ENCODE data around the gene CPT1B.

Gene CPT1B

DNA sequence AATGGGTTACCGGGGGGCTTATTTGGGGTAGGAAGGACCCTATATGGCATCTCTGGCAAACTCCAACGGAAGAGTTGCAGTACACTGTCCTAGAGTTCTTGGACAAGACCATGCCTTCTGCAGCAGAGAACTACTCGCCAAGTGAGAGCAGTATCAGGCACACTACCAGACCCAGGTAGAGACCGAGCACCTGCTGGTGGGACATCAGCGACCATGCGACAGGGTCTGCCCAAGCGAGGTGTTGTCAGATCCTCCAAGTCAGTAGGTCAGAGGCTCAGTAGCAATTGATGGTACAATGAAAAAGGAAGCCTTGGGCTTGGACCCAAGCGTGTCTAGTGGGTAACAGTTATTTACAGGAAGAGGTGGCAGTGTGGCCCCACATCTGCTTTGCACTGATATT, 7.6 kb upstream of the CPT1B start:
- no peak for DNase-seq (ENCODE audit: low read depth in 2 of 2)

DNA sequence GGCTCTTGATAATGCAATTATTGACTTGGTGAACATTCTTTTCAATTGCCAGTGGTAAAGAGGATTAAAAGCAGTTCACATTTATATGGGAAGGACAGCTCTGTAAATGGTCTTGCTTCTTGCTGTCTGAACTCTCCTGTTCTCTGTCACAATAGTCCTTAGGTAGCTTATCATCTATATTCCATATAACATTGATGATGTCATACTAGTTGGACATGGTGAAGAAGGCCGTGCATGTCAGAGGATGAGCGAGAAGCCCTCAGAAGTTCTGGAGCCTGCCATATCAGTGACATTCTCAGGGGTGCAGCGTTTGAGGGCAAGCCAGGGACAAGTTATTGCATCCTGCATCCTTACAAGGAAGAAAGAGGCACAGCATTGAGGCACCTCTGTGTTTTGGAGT, 7.0 kb upstream of the CPT1B start:
- no peak for DNase-seq (ENCODE audit: low read depth in 2 of 2)

DNA sequence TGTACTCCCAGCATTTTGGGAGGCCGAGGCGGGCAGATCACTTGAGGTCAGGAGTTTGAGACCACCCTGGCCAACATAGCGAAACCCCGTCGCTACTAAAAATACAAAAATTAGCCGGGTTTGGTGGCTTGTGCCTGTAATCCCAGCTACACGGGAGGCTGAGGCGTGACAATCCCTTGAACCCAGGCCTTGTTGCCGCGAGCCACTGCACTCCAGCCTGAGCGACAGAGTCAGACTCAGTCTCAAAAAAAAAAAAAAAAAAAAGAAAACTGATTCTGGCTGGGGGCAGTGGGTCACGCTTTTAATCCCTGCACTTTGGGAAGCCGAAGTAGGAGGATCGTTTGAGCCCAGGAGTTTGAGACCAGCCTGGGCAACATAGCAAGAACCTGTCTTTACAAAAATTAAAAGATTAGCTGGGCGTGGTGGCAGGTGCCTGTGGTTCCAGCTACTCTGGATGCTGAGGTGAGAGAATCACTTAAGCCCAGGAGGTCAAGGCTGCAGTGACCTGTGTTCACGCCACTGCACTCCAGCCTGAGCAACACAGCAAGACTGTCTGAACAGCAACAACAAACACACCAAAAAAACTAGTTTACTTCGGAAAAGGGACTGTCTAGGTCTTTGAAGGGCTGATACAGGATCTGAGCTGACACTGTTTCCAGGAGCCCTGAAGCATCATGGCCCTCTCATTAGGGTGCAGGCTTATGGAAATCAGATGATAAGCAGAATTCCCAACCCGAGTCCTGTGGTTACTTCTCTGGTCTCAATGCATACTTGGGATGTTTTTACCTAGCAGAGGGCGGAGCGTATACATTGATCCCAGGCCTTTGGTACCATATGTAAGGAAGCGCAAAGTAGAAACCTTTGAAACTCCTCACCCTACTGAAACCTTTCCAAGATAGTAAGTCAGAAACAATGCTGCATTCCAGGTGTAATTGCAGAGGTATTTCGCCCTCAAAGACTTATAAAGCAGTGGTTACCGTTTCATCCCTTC, 6.2 kb upstream of the CPT1B start:
- no peak for DNase-seq (ENCODE audit: low read depth in 2 of 2)

DNA sequence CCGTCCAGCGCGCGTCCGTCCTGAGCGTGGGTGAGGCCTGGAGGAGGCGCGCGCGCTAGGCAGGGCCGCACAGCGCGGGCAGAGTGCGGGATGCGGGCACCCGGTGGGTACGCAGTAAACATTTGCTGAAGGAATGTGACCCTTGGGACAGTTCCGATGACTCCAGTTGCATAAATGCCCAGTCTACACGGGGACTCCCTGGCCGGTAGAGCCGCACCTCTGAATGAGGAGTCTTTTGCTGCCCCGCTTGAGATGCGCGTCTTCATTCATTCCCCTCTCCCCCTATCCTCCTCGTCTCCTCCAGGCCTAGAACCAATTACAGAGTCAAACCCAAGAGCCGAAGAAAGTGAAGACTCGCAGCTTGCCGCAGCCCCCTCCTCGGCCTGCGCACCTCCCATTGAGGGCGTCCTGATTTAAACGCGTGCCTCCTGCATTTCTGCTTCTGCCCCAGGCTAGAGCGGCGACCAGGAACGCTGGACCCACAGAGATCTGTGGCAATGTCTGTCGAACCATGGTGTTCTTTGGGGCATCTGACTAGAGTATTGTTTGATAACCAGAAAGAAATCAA, 5.2 kb upstream of the CPT1B start:
- DNase-seq (ENCODE audit: low read depth in 2 of 2), result no peak

DNA sequence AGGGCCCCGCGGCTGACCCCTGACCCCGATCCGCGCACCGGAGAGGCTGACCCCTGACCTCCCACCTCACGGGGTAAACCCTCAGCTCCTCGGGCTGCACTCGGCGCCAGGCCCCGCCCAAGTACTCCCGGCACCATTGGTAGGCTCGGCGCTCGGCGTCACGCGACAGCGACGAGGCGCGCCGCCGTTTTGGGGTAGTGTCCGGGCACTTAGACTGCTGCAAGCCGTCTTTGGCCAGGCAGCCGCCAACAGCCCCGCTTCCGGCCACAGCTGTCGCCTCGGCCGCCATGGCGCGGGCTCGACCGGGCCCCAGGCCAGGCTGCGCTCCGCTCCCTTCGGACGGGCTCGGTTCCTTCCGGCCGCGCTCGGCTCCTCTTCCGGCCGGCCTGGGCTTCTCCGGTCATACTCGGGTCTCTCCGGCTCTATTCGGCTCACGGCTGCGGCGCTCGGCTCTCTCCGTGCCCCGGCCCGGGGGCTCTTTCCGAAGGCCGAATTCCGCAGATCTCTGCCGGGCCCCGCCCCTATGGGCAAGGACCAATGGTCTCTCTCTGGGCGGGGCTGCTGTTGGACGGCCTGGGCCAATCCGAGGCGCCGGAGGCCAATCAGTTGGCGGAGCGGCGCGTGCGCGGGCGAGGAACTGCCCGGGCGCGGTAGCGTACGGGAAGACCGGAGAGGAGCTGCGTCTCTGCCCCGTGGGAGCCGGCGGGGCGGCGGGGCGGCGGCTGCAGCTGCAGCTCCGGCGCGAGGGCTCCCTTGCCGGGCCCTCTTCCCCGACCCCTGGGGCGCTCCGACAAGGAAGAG, 4.5 kb upstream of the CPT1B start, which contains the start of gene CHKB:
CHKB (minus strand) TSS at position 357 of the 801 bp plus-strand sequence; CDS start at position 289, 68 bp downstream.
- DNase-seq (ENCODE audit: low read depth in 2 of 2), result peak; percentile 96 to 97

DNA sequence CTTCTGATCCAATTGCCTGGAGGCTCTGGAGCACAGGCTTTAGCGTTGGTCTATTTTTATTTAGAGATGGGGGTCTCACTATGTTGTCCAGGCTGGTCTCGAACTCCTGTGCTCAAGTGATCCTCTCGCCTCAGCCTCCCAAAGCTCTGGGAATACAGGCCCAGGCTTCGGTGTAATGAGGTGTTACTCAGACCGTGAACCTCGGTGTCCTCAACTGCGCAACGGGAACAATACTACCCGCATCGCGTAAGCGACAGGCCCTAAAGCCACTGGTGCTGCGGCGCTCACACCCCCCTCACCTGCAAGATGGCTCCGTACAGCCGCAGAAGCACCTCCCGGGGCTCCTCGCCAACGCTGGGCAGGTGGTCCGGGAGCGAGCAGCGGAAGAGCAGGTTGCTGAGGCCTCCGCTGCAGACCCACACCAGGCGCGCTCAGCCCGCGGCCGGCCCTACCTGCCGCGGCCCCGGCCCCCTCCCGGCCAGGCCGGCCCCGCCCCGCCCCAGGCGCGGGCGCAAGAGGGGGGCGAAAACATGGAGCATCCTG, 3.8 kb upstream of the CPT1B start:
- peak in 1 of 2 donors; percentile 14 for DNase-seq (ENCODE audit: low read depth in 2 of 2)

DNA sequence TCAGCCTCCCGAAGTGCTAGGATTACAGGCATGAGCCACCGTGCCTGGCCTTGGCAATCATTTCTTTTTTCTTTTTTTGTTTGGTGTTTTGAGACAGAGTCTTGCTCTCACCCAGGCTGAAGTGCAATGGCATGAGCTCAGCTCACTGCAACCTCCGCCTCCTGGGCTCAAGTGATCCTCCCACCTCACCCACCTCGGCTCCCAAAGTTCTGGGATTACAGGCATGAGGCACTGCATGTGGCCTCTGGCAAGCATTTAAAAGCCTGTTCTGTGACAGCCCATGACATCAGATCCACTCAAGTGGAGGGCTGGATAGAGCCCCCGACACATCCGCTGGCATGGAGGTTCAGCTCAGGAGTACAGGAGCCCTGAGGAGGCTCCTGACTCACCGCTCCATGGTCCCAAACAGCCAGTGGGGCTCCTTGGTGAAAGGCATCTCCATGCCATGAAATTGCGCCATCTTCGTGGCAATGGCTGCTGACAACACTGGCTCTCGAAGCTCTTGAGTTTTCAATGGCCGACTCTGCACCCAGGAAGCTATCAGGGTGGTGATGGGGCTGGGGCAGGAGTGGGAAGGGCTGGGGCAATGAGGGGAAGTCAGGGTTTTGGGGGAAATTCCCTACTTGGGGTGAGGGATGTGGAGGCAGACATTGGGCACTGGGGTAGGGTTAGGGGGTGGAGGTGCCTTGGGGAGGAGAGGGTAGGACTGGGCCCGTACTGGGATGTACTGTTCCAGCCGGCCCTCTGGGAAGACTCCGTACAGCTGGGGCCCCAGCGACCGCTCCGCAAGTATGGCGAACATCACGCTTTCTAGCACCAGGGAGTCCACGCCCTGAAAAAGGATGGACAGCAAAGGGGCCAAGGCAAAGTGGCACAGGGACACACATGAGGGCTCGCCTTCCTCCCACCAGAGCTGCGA, 3.1 kb upstream of the CPT1B start:
- no peak for DNase-seq (ENCODE audit: low read depth in 2 of 2)

DNA sequence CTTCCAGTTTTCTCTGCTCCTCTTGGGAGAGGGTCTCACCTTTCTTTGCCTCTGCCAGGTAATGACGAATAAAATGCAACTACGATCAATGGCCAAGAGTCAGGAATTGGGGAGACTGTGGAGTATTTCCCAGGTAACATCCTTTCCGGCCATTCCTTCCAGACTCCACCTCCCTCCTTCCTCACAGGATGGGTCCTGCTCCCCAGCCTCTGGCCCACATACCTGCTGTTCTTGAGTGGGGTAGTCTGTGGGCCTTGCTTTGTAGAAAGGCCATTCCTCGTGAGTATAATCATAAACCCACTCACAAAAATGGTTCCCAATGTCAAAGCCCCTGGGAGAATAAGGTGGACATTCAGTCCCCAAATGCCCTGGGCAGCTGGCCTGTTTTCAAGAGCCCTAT, 1.5 kb upstream of the CPT1B start:
- DNase-seq (ENCODE audit: low read depth in 2 of 2), result no peak

DNA sequence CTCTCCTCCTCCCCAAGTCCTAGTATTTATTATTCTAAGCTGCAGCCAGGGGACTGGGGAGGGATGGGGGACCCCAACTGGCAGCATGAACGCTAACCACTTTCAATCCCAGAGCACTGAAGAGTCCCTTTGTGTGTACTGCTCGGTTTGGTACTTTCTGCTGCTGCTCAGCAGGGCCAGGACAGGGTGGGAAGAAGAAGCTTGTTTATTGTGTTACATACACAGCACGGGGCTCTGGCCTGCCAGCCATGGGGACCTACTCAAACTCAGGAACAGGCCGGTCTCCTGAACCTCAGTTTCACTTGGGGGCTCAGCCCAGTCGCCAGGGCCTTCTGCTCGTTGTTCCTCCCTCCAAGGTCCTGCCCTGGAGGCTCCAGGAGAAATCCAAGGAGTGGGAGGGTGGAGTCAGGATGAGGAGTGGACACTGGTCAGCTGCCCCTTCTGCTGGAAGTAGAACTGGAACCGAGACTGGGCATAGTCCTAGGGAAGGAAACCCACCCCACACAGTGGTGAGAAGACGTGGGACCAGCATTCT, 616 bp upstream of the CPT1B start:
- DNase-seq (ENCODE audit: low read depth in 2 of 2), result no peak

DNA sequence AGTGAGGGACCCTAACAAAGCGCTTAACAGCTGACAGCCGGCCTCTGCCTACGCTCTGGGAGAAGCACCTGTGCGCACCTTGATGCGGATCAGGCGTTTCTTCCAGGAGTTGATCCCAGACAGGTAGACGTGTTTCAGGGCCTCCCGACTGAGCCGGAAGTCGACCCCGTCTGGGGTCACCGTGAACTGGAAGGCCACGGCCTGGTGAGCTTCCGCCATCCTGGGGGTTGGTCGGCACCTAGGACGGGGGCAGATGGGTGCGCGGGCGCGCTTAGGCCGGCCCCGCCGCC, 585 bp downstream of the CPT1B start:
- DNase-seq (ENCODE audit: low read depth in 2 of 2), result no peak

DNA sequence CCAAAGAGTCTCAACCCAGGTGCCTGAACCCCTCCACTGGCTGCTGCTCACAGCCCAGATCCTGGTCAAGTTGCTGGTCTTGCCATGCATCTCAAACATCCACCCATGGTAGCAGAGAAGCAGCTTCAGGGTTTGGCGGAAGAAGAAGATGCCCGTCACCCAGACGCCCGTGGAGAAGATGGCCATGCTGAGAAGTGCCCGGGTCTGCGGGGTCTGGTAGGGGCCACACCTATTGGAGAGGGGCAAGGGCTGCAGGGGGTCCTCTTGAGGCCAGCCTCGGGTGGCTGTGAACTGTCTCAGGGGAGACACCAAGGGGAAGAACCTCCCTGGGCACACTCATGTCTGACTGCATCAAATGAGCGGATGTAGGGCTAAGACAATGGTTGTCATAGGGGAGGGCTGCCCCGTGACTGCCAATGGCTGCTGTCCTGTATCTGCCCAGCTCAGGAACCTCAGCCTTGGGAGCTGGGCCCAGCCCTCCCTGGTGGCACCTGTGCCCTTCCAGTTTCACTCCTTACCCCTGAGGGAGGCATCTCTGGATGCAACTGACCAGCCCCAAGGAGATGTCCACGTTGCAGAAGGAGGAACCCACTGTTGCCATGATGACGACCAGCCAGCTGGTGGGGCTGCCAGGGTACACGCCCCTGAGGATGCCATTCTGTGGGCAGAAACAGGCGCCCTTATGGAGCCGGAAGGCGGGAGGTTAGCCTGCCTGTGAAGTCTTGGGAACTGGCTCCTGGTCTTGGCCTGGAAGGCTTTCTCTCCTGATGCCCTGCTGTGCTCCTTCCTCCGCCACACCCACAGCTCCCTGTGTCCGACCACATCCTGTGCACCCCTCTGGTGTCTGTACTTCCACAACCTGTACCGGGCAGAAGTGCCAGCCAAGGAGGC, 1.2 kb downstream of the CPT1B start:
- DNase-seq (ENCODE audit: low read depth in 2 of 2), result no peak

DNA sequence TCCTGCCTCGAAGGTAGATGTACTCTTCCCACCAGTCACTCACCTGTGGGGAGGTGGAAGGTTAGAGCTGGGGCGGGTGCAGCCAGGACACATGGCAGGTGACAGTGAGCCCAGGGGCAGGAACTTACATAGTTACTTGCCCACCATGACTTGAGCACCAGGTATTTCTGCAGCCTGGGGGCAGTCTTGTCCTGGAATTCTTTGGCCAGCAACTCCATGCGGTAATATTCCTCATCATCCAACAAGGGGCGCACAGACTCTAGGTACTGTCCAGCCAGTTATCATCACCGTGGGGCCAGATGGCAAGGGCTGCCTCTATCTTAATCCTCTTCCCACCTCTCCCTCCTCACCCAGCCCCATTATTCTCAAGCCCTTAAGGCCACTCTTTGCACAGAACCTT, 2.2 kb downstream of the CPT1B start:
- DNase-seq (ENCODE audit: low read depth in 2 of 2), result no peak

DNA sequence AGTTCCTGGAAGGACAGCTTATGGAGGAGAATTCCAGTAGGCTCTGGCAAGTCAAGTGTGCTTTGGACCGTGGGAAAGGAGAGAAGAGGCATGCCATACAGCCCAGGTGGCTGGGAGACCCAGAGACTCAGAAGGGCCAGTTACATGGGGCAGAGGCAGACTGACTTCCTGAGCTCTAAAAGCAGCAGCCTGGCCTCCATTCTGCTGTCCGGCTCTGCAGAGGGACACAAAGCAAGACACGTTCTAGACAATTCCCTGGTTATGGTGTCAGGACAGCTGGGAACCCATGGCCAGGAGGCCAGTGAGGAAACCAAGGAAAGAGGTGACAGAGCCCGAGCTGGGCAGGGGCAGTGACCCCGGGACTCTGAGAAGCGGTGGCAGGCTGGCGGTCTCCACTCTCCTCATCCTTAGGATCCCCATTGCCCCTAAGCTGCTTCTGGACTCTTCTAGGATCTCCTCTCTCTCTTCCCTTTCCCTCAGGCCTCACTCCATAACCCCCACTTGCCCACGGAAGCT, 2.7 kb downstream of the CPT1B start:
- DNase-seq (ENCODE audit: low read depth in 2 of 2), result no peak

DNA sequence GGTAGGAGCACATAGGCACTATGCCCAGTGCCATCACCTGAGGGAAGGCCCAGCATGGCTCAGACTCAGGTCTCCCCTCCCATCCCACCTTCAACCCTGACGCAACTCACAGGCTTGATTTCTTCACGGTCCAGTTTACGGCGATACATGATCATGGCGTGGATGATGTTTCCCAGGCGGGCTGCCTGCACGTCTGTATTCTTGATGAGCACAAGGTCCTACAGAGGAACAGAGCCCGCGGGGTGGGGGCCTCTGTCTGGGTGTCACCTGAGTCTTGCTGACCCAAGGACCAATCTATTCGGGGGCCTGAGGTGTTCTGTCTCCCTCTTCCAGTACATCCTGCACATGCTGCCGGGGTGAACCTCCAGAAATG, 3.9 kb downstream of the CPT1B start:
- no peak for DNase-seq (ENCODE audit: low read depth in 2 of 2)

DNA sequence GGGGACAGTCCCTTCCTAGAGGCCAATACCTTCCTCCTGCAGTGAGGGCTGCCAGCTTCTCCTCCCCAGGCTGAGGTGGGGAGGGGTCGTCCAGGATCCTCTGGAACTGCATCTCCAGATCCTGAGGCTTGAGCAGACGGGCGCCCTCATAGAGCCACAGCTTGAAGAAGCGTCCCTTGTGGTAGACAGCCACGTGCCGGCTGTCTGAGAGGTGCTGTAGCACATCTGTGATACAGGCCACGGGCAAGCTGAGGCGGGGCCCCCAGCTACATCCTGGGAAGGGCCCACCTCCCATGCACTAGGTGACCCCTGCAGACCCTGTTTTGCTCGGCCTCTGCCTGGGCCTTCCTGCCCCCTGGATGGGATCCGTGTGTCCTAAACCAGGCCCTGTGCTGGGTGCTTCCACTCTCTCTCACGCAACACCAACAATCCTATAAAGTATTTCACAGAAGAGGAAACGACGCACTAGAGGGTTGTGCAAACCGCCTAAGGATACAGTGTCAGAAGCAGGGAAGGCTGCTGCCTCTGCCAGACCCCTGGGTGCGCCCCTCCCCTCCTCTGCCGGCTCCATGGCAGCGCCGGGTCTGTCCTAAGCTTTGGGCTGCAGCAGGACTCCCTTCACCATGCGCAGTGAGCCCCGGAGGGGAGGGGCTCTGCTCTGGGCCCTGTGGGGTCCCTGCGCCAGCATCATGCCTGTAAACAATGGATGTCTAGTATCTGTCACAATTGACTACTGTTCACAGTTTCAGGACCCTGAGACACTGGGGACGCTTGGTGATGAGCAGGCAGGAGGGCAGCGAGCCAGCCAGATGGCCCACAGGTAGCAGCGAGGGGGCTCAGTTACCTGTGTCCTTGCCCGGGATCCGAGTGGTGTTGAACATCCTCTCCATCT, 4.5 kb downstream of the CPT1B start:
- no peak for DNase-seq (ENCODE audit: low read depth in 2 of 2)

DNA sequence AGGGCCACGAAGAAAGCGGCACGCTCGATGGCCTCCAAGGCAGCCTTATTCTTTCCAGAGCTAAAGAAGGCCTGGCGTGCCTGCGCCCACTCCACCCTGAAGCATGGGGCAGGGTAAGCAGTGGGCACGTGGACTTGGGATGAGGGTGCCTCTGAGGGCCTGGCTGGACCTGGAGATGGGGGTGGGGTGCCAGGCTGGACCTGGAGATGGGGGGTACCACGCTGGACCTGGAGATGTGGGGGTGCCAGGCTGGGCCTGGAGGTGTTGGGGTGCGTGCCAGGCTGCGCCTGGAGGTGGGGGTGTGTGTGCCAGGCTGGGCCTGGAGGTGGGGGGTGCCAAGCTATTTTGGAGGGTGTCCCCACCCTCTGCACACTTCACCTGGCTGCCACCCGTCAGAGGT, 5.3 kb downstream of the CPT1B start:
- DNase-seq (ENCODE audit: low read depth in 2 of 2), result no peak

DNA sequence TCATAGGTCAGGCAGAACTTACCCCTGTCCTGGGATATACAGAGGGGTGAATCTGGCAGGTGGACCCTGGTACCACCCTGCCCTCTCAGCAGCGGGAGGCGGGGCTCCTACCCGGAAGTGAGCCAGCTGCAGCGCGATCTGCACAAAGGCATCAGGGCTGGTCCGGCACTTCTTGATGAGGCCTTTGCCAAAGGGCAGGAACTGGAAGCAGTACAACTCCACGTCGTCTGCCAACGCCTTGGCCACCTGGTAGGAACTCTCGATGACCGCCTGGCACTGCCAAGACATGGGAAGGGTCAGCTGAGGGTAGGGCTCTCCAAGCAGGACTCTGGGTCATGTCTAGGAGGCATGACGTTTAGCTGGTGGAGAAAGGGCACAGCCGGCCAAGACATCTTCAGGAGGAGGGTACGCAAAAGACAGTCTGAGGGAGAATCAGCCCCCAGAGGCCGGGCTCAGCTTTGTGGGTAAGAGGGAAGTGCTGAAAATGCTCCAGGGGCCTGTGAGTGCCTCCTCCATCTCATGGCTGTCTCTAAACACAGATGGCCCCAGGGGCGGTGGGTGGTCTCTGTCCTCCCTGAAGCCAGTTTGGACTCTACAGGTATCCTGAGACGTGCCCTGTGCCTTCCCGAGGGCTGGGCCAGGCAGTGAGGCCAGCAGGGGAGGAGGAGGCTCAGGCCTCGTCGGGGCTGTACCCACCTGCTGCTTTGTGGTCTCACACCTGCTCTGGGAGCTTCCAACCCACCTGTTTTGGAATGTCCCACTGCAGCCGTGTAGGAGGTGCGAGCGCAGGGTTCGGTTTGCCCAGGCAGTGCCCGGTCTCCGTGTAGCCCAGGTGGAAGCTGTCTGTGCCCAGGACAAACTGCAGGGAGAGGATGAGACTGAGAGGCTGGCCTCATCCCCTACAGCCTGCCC, 6.7 kb downstream of the CPT1B start:
- no peak for DNase-seq (ENCODE audit: low read depth in 2 of 2)

DNA sequence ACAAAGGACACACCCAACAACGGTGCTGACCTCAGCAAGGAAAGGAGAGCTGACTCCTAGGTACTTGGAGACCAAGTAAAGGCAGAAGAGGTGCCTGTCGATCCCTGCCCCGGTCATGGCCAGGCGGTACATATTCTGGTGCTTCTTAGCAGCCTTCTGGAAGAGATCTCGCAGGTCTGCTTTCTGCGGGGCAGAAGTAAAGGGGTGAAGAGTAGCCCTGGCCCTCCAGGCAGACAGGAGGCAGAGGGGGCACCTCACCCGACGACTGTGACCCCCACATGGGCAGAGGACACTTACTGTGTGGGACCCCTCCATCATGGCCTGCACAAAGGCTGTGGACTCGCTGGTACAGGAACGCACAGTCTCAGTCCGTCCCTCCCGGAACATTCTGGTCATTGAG, 7.4 kb downstream of the CPT1B start:
- no peak for DNase-seq (ENCODE audit: low read depth in 2 of 2)

Data from activated CD4-positive, alpha-beta T cell treated with anti-CD3 and anti-CD28 coated beads for 24 hours (primary cell).